Tibial nerve (tissue), 3 donors: ENCODE results near the gene MAPKAP1.

Experiments used
- CTCF ChIP-seq, 5 experiments: fragments of 200-600 bp in 3 of 5; fragments of 450-650 bp in 2 of 5; sonication (generic) in 3 of 5; IDR thresholded peaks; one replicate each; pipeline ENCODE4 v1.5.1; 2016 to 2019; ENCODE audit warnings: antibody characterized with exemption in 5 of 5, mild to moderate bottlenecking in 3 of 5, moderate library complexity in 2 of 5
- POLR2A ChIP-seq, 2 donors: fragments of 450-650 bp; IDR thresholded peaks; one replicate each; pipeline ENCODE4 v1.6.1; 2017; ENCODE audit warnings: antibody characterized with exemption in 2 of 2, mild to moderate bottlenecking in 2 of 2, moderate library complexity in 2 of 2

GRCh38 chr9:125495172-125496119, 211.6 kb downstream of the MAPKAP1 start:
- TF ChIP-seq CTCF (IDR thresholded peaks at IDR 0.05) = no peak
- TF ChIP-seq POLR2A (IDR thresholded peaks at IDR 0.05) = no peak
